Ramos (cell line): ENCODE measurements around the gene CBLL1.

Experiments
- in situ Hi-C: fragments of 300-500 bp; cut with MboI; formaldehyde crosslinking; loops from one replicate; pipeline ENCODE4 v1.14.3; 2022; ENCODE audit warnings: low sequenced_read_pairs; ENCODE audit not compliant: unreplicated experiment

Gene CBLL1, protein sequence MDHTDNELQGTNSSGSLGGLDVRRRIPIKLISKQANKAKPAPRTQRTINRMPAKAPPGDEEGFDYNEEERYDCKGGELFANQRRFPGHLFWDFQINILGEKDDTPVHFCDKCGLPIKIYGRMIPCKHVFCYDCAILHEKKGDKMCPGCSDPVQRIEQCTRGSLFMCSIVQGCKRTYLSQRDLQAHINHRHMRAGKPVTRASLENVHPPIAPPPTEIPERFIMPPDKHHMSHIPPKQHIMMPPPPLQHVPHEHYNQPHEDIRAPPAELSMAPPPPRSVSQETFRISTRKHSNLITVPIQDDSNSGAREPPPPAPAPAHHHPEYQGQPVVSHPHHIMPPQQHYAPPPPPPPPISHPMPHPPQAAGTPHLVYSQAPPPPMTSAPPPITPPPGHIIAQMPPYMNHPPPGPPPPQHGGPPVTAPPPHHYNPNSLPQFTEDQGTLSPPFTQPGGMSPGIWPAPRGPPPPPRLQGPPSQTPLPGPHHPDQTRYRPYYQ

DNA sequence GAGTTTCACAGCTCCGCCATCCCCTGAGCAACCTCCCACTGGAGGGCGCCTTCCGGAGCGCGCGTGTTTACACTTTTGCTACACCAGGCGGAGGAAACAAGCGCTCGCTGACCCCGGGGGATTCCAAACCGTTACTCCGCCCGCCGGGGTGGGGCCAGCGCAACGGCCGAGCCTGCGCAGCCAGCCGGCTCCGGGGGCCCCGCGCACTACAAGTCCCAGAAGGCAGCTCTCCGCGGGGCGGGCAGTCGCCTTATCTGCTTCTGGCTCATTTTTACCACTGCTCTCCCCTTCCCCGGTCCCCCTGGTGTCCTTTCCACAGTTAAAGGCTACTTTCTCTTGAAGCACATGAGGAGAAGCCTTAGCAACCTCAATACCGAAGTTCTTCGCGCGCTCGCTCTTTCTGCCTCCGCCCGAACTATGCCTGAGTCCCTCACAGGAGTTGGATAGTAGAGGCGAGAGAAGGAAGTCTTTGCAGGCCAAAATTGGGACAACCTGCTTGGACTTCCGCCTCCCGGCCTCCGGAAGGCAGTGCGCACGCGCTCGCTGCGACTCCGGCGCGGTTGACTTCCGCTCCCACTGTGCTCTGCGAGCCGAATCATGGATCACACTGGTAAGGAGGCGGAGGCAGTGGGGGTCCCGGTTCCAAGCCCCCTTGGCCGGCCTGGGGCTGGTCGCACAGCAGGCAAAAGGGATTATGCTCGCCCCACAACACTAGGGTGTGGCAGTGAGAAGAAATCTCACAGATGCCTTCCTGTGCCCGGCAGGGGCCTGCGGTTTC is at the start of gene CBLL1:
Gene CBLL1 (plus strand): TSS at position 576 of the 778 bp plus-strand sequence. CDS start 22 bp downstream, at position 598.
- in situ Hi-C loops = loop anchor here (25.0 kb wide), 2 partner anchors 556 to 806 kb away; no protein-coding TSS in a partner anchor

DNA sequence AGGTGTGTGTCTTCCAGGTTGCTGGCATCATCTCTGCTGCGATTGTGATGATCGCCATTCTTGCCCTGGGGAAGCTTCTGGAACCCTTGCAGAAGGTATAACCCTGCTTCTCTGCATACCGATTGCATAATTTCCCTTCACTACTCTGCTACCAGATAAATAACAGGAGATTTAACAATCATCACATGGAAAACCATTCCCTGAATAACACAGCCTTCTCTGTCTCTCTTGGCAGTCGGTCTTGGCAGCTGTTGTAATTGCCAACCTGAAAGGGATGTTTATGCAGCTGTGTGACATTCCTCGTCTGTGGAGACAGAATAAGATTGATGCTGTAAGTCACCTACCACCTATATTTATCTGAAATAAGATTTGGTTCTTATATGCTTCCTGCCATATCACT is 49.6 kb upstream of the CBLL1 start:
- in situ Hi-C loops = no loop called here

DNA sequence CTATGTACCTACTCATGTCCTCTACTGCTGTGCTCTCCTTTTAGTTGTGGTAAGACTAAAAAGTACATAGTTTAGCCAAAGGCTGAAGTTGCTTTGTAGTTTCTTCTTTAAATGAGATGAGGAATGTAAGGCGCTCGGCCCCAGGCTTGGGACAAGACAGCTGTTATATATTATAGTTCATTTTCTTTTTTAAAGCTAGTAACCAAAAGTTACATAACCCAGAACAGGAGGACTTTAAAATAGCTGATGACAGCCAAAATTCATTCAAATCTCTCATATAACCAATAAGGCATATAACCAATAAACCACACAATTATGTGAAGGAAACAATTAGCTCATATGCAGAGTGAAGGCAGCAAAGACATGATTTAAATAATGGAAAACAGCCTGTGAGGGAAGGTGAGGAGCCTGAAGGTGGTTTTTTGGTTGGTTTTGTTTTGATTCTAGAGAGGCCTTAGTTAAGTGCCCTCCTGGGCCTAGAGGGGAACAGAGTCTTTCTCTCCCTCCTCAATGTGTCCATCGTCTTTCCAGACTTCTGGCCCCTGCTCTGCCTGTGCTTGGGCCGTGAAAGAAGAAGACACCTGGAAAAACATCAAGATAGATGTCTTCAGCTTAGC is 47.5 kb upstream of the CBLL1 start:
- in situ Hi-C loops = no loop called here

DNA sequence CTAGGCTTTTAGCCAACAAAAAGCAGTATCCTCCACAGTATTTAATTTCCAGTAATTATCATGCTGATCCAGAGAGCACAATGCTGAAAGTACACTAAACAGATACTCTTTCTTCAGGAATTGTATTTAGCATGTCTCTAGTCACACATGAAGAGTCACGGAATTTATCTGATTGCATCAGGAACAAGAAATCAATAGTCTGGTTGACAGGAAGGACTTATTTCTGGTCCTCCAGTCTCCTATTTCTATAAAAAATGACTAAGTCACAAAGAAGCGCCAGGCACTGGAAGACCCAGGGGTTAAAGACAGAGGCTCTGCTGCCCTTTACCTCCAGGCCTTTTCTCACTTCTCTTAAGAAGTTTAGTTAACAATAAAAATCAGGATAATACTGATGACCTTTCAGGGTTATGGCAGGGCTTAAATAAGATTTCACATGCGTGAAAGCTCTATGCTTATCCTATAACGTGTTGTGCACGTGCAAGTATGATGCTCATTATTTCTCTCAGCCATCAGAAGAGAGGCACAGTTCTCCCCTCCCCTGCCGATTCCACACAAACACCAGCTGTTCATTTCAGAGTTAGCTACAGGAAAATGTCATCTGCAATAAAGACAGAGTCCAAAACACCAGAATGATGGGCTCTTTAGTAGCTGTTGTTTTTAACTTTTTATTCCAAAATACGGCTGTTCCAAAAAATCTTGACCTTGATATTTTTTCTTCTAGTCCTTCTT is 46.5 kb upstream of the CBLL1 start:
- in situ Hi-C loops = no loop called here

DNA sequence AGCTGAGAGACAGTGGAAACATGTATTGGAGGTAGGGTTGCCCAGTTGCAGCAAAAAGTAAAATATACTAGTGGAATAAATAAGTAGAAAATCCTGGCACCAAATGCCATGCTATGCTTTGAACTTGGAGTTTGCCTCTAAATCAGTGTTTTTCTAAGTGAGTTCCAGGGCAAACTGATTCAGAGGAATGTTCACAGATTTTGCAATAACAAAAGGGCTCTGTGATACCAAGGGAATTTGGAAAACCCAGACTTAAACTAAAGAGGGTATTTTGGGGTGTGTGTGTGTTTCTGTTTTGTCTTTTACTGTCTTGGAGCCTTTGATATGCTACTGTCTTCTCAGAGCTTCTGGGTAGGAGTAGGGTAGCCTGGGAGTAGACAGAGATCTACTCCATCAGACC is 43.4 kb upstream of the CBLL1 start:
- in situ Hi-C loops = no loop called here

DNA sequence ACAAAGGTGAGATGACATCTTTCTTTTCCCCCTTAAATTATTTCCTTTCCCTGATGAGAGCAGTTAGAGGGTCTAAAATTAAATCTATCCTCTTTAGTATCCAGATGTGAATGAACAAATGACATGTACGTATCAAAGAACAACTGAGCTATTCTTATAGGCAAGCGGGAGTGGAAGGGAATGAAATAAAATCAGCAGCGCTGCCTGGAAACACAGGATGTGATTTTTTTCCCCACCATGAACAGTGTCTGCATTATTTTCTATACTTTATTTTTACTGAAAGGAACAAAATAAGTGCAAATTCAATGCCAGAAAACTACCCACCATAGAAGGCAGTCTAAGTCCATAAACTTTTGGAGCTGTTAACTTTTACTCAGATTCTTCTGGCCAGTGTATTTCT is 42.8 kb upstream of the CBLL1 start:
- in situ Hi-C loops = no loop called here

DNA sequence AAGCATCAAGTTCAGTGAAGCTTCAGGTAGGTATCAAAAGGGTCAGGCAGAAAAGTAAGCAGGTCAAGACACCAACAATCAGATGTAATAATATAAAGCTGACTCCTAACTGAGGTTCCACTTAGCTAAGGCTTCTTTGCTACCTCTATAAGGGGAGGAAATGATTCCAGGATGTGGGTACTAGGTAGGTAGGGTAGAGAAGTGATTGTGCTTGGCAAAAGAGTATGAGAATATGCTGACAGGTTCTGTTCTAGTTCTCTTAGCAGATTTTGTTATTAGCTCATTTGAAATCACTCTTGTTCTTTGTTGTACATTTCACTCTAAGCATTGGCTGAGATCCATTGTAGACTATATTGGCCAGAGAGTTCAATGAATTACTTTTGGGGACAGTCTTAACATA is 40.7 kb upstream of the CBLL1 start:
- in situ Hi-C loops = no loop called here

DNA sequence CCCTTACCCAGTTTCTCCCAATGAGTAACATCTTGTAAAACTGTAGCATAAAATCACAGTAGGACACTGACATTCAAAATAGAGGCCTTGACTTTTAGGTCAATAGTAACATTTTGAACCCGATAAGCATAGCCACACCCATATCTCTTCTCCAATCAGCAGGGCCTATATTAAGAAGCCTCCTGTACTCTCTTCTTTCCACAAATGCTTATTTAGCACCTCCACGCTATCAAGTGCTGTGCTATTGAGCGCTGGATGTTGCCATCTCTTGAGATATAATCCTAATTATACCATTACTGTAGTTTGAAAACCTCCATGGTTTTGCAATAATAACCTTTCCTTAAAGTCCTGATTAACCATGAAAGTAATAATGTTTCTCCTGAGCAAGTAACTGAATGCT is 40.1 kb upstream of the CBLL1 start:
- in situ Hi-C loops = no loop called here

DNA sequence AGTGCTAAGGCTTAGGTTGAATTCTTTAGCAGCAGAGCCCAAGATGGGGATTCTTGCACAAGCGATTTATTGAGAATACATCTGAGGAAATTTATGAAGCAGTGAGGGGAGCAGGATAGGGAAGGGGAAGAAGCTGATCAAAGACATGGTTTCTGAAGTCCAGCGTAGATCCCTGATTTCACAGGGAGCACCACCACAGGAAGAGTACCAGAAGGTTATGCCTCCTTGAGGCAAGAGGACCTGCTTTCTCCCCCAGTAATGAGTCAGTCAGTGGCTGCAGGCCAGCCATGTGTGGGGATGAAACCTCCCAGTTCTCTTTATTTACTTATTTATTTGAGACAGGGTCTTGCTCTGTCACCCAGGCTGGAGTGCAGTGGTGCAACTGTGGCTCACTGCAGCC is 35.0 kb upstream of the CBLL1 start:
- in situ Hi-C loops = no loop called here

DNA sequence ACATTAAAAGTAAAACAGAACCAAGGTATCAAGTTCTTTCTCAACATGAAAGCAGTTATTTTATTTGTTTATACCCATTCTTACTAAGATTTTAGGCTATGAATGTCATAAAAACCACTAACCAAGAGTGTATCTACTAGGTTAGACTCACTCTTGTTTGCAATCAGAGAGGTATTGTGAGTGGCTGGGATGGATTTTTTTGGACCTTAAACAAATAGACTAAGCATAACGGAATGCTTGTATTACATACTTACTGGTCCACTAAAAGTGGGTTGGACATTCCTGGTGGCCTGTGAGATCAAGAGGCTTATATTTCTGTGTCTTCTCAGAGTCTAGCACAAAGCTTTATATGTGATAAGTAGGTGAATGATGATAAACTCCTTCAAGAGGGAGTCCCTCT is 32.6 kb upstream of the CBLL1 start:
- in situ Hi-C loops = no loop called here

DNA sequence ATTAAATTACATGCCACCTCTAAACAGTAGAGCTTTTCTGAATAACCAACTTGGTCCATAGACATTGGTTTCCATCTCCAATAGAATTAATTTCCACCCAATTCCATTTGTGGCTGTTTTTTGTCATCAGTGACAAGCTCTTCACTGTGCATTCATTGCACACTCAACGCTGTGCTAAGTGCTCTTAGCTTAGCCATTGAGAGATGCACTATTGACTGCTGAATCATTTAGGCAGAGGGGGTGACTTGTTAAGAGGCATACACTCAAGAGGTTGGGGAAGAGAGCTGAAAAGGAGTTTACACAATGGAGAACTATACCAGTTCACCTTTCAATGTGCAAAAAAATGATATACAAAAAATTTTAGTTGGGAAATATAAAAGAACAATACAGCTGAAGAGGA is 31.9 kb upstream of the CBLL1 start:
- in situ Hi-C loops = no loop called here

DNA sequence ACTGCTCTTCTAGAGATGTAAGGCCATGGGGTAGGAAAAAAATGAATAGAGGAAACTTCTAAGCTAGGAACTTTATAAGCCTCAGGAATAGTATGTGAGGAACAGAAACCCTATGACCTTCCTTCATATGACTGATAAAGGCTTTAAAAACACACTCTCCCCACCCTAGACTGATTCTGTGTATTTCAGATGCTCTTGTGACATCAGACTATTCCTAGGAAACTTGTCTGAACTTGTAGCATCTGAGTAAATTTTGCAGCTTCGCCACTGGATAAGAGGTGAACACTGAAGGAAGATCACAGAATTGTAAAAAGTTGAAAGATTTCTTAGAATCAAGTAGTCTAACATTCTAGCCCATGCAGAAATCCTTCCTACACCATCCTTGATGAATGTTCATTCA is 31.0 kb upstream of the CBLL1 start:
- in situ Hi-C loops = no loop called here

DNA sequence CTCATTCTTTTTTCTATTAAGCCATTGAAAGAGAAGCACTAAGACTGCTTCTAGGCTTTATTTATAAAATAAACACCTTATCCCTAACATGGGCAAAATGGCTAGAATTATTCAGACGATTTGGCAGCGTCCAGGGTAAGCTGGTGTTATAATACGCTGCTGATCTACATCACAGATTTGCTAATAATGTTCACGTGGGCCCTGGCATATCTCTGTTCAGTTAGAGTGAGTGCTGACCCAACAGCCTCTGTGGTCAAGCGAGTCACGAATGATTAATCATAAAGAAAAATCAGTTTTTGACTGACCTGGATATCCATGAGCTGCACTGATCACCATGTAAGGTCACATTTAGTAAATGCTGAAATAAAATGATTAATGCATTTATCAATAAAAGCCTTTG is 28.4 kb upstream of the CBLL1 start:
- in situ Hi-C loops = no loop called here

DNA sequence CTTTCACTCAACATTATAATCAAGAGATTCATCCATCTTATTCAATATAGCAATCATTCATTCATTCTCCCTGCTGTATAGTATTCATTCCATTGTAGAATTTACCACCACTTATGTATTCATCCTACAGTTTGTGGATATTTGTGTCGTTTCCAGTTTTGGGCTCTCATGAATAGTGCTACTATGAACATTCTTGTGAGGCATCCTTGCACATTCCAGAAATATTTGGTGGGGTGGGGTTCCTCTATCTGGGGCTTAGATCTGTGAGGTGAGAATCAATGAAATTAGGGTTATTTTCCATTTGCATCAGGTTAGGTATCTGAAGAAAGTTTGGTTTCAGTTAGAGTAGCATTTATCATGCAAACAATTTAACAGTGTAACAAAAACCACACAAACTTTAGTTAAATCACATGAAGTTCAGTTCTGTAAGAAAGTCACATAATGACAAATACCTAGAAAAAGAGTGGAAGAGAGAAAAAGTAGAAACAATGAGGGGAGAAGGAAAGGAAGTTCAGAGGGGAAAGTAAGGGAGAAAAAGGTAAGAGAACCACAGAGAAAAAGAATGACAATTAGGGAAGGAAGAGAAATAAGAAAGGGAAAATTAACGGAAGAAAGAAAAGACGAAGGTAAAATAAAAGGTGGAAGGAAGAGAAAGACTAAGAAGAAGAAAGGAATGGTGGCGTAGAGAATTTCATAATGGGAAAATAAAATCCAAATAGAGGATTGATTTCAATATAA is 25.3 kb upstream of the CBLL1 start:
- in situ Hi-C loops = no loop called here

DNA sequence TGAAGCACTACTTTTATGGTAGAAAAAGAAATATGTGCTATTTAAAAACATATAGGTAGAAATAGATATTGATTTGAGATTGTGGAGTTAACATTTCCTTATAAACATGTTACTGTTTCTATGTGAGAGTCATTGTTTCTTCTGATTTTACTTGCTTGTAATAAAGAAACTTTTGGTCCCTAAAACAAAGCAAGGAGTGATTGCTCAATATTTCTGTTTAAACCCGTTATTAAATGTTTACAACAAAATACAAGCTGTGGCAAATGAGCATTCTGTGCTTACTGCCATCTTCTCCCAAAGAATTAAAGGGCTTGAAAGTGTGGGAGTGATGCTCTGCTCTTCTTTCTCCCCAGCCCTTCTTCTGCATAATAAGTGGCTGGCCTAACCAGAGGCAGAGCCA is 22.7 kb upstream of the CBLL1 start:
- in situ Hi-C loops = loop anchor here (10.0 kb wide), 1 partner anchor 926 kb away; no protein-coding TSS in a partner anchor

DNA sequence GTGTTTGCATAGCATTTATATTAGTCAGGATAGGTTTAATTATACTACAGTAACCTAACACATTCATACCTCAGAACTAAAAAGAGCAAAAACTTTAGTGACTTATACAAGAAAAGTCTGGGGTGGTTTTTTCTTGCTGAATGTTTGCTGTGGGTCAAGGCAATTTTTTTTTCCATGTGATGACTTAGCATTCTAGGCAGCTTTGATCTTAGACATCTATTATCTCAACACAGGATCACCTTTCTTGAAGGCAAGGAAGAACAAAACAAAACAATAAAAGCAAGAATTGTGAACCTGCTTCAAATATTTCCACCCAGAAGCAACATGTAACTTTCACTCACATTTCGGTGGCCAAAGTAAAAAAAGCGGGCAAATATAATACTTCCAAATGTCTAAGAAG is 20.7 kb upstream of the CBLL1 start:
- in situ Hi-C loops = loop anchor here (10.0 kb wide), 1 partner anchor 928 kb away; no protein-coding TSS in a partner anchor

DNA sequence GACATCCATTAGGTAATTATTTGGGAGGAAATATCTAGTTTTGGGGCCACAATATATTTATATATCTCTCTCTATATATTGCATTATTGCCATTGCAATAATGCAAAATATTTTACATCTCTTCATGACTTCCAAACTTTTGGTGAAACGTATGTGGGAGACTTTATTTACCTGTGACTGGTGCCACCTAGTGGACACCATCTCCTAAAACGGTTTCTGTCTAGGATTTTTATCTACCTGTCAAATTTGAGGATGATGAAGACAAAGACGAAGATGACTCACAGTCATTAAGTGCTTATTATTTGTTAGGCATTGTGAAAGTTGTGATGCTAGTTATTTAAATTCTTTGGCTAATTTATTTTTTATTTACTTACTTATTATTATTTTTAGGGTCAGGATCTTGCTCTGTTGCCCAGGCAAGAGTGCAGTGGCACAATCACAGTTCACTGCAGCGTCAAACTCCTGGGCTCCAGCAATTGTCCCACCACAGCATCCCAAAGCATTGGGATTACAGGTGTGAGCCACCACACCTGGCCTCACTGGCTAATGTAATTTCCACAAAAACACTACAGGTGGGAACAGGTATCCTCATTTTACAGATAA is 18.7 kb upstream of the CBLL1 start:
- in situ Hi-C loops = loop anchor here (10.0 to 25.0 kb wide), 3 partner anchors 538 to 930 kb away; no protein-coding TSS in a partner anchor

DNA sequence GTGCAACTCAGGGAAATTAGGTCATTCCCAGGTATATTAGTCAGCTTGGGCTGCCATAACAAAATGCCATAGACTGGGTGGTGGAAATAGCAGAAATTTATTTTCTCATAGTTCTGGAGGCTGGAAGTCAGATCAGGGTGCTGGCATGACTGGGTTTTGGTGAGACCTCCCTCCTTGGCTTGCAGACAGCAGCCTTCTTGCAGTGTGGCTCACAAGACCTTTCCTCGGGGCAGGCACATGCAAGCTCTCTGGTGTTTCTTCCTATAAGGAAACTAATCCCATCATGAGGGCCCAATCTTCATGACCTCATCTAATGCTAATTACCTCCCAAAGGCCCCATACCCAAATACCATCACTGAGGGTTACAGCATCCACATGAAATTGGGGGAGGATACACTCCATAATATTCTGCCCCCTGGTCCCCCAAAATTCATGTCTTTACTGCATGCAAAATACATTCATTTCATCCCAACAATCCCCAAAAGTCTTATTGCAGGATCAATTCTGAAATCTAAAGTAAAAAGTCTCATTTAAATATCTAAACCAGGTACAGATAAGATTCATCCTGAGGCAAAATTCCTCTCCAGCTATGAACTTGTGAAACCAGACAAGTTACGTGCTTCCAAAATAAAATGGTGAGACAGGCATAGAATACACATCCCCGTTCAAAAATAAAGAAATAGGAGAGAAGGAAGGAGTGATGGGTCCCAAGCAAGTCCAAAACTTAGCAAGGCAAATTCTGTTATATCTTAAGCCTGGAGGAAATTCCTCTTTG is 17.4 kb upstream of the CBLL1 start:
- in situ Hi-C loops = loop anchor here (10.0 to 25.0 kb wide), 3 partner anchors 539 to 932 kb away; no protein-coding TSS in a partner anchor
